Heart left ventricle (tissue), 13 donors: Measurements from ENCODE around the gene TRA2B.

ENCODE experiments used
- POLR2A ChIP-seq, 2 donors: fragments of 450-650 bp; IDR thresholded peaks; one replicate each; pipeline ENCODE4 v1.6.1; 2017; ENCODE audit warnings: antibody characterized with exemption in 2 of 2, mild to moderate bottlenecking in 2 of 2, moderate library complexity in 2 of 2
- TF ChIP-seq, protein P1 (sequence below), 12 donors: fragments of 200-600 bp; sonication (generic) in 4 of 12; IDR thresholded peaks; one replicate each; pipeline versions ENCODE4 v1.5.0 to v1.8.0; 2018 to 2022; ENCODE audit warnings: antibody characterized with exemption in 12 of 12, mild to moderate bottlenecking in 5 of 12
- donor health status: ischemic (EF 13 %, LVEDD 7.1; RV severe dilation, severe dysfunction).
- donor health status: DM: no; HTN: yes; CAD: no.
- donor health status: DM: no; HTN: no; CAD: no.
- donor health status: ischemic (EF 25% LVEDD 6.9; RV normal size, moderate dysfunction).
- donor health status: ischemic (EF 25% LVEDD 5.7; RV mildly dilated, moderate dysfunction).
- donor health status: ischemic (EF 35%, LVEDD 5.7; RV mildly dilated, moderate dysfunction).
- donor health status: nonischemic (EF 11% LVEDD 7.7; RV severe dilation, severe dysfunction).
- donor health status: DM: yes; HTN: yes; CAD: no.
- donor health status: PGD.
- donor health status: ischemic (EF 29% LVEDD 5.4; RV normal size, mild dysfunction).
- donor health status: nonischemic (EF 23%, LVEDD 6.1; RV moderate dilation, normal function).

DNA sequence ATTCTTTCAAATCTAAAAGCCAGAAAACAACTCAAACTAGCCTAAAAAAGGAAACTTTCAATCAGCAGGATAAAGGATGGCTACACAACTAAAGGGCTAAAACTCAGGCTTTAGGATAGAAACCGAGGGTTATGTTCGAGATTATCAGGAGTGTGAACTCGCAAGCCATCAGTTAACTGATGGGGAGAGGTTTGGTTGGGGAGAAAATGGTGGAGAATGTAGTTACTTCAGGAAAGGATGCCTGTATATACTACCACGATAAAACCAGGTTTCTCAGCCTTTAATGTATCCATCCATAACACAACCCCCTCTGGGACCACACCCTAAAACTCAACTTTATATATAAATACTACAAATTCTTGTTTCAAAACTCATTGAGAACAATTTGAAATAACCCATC lies 22.2 kb downstream of the TRA2B start:
- TF ChIP-seq, protein P1, sequence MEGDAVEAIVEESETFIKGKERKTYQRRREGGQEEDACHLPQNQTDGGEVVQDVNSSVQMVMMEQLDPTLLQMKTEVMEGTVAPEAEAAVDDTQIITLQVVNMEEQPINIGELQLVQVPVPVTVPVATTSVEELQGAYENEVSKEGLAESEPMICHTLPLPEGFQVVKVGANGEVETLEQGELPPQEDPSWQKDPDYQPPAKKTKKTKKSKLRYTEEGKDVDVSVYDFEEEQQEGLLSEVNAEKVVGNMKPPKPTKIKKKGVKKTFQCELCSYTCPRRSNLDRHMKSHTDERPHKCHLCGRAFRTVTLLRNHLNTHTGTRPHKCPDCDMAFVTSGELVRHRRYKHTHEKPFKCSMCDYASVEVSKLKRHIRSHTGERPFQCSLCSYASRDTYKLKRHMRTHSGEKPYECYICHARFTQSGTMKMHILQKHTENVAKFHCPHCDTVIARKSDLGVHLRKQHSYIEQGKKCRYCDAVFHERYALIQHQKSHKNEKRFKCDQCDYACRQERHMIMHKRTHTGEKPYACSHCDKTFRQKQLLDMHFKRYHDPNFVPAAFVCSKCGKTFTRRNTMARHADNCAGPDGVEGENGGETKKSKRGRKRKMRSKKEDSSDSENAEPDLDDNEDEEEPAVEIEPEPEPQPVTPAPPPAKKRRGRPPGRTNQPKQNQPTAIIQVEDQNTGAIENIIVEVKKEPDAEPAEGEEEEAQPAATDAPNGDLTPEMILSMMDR (IDR thresholded peaks at IDR 0.05), result no peak
- TF ChIP-seq POLR2A (IDR thresholded peaks at IDR 0.05), result no peak
